Liver (tissue), 9 donors: ENCODE data around the gene HRH2. TPM values are rescaled to one million over a fixed set of nuclear protein-coding genes. Genes with fewer than 3 reads are reported as not detected.

Experiments used
- DNase-seq: peaks from one replicate; pipeline ENCODE4 v3.0.0-alpha.2; 2017; ENCODE audit warnings: low spot score
- H3K27ac ChIP-seq, 2 donors: one replicate each; pipeline ENCODE4 v1.7.0; 2013; ENCODE audit warnings: inconsistent platforms in 2 of 2, low read length in 2 of 2, control low read depth in 1 of 2, low read depth in 1 of 2, mild to moderate bottlenecking in 1 of 2
- H3K27me3 ChIP-seq, 4 donors: one replicate each; pipeline versions ENCODE4 v1.6.1 to v1.7.0; 2013; ENCODE audit warnings: low read length in 3 of 4, inconsistent platforms in 1 of 4, mild to moderate bottlenecking in 1 of 4, moderate library complexity in 1 of 4; ENCODE audit not compliant: control insufficient read depth in 4 of 4, insufficient read depth in 4 of 4
- H3K36me3 ChIP-seq, 4 donors: one replicate each; pipeline versions ENCODE4 v1.6.1 to v1.7.0; 2013; ENCODE audit warnings: low read length in 3 of 4, mild to moderate bottlenecking in 3 of 4, low read depth in 1 of 4, moderate library complexity in 1 of 4; ENCODE audit not compliant: control insufficient read depth in 4 of 4, insufficient read depth in 3 of 4
- H3K4me1 ChIP-seq, 4 donors: one replicate each; pipeline versions ENCODE4 v1.6.1 to v1.7.0; 2013; ENCODE audit warnings: low read length in 3 of 4, mild to moderate bottlenecking in 3 of 4, moderate library complexity in 1 of 4; ENCODE audit not compliant: control insufficient read depth in 4 of 4, insufficient read depth in 4 of 4
- H3K4me3 ChIP-seq, 3 donors: one replicate each; pipeline versions ENCODE4 v1.6.1 to v1.7.0; 2013; ENCODE audit warnings: low read length in 3 of 3, control low read depth in 1 of 3, low read depth in 1 of 3, mild to moderate bottlenecking in 1 of 3
- H3K9ac ChIP-seq, 2 donors: one replicate each; pipeline ENCODE4 v1.7.0; 2013; ENCODE audit warnings: low read length in 2 of 2, mild to moderate bottlenecking in 2 of 2, moderate library complexity in 2 of 2, control low read depth in 1 of 2, low read depth in 1 of 2
- H3K9me3 ChIP-seq, 4 donors: one replicate each; pipeline versions ENCODE4 v1.6.1 to v1.7.0; 2013; ENCODE audit warnings: low read length in 3 of 4; ENCODE audit not compliant: control insufficient read depth in 4 of 4
- EGR1 ChIP-seq, 2 donors: IDR thresholded peaks; 2 replicates each; pipeline ENCODE4 v1.6.1; 2016 to 2018; ENCODE audit warnings: antibody characterized with exemption in 2 of 2, low read depth in 2 of 2
- FOXA1 ChIP-seq: IDR thresholded peaks from 2 replicates; pipeline ENCODE4 v1.6.1; 2016; ENCODE audit warnings: antibody characterized with exemption
- FOXA2 ChIP-seq: IDR thresholded peaks from 2 replicates; pipeline ENCODE4 v1.6.1; 2016; ENCODE audit warnings: antibody characterized with exemption
- GABPA ChIP-seq, 2 donors: IDR thresholded peaks in 1 of 2; conservative IDR thresholded peaks in 1 of 2; 2 replicates each; pipeline ENCODE4 v1.6.1; 2016; ENCODE audit warnings: antibody characterized with exemption in 2 of 2, mild to moderate bottlenecking in 1 of 2, moderate library complexity in 1 of 2
- HNF4A ChIP-seq, 2 donors: conservative IDR thresholded peaks; 2 replicates each; pipeline ENCODE4 v1.6.1; 2016; ENCODE audit warnings: antibody characterized with exemption in 2 of 2, mild to moderate bottlenecking in 2 of 2
- HNF4G ChIP-seq: IDR thresholded peaks from 2 replicates; pipeline ENCODE4 v1.6.1; 2016; ENCODE audit warnings: antibody characterized with exemption
- JUND ChIP-seq, 2 donors: IDR thresholded peaks; 2 replicates each; pipeline ENCODE4 v1.6.1; 2016; ENCODE audit warnings: antibody characterized with exemption in 2 of 2
- NR2F2 ChIP-seq: IDR thresholded peaks from 2 replicates; pipeline ENCODE4 v1.6.1; 2016; ENCODE audit warnings: antibody characterized with exemption
- RAD21 ChIP-seq, 2 donors: IDR thresholded peaks; 2 replicates each; pipeline ENCODE4 v1.6.1; 2016; ENCODE audit warnings: antibody characterized with exemption in 2 of 2, mild to moderate bottlenecking in 2 of 2
- REST ChIP-seq: IDR thresholded peaks from 2 replicates; pipeline ENCODE4 v1.6.1; 2016; ENCODE audit warnings: antibody characterized with exemption, mild to moderate bottlenecking
- RXRA ChIP-seq, 2 donors: IDR thresholded peaks; 2 replicates each; pipeline ENCODE4 v1.6.1; 2017 to 2018; ENCODE audit warnings: antibody characterized with exemption in 2 of 2, mild to moderate bottlenecking in 1 of 2
- SP1 ChIP-seq: IDR thresholded peaks from 2 replicates; pipeline ENCODE4 v1.6.1; 2018; ENCODE audit warnings: antibody characterized with exemption, mild to moderate bottlenecking
- TAF1 ChIP-seq: conservative IDR thresholded peaks from 2 replicates; pipeline ENCODE4 v1.6.1; 2016; ENCODE audit warnings: antibody characterized with exemption, mild to moderate bottlenecking
- YY1 ChIP-seq: IDR thresholded peaks from 2 replicates; pipeline ENCODE4 v1.6.1; 2016; ENCODE audit warnings: antibody characterized with exemption, mild to moderate bottlenecking
- ZBTB33 ChIP-seq: IDR thresholded peaks from 2 replicates; pipeline ENCODE4 v1.6.1; 2016; ENCODE audit warnings: antibody characterized with exemption
- WGBS: extraction: QIAGEN DNeasy Blood & Tissue Kit; methylation state at CpG from one replicate; pipeline ENCODE4 v1.1.7; 2013; 5-methylcytosine and 5-hydroxymethylcytosine counted together
- polyA plus RNA-seq, 2 donors: library from polyadenylated mRNA; stranded (reverse) in 1 of 2; unstranded in 1 of 2; fragments of 200-250 nt in 1 of 2; fragments of >200 nt in 1 of 2; fragmentation: Nextera tagmentation in 1 of 2; extraction: Ambion mirVana in 1 of 2; gene quantifications; one replicate each; pipeline versions ENCODE4 v1.2.1 to v1.2.3, GENCODE V29; 2013 to 2015
- total RNA-seq, 2 donors: library from RNA; depleted of rRNA; stranded (reverse); fragments of >200 nt; gene quantifications; one replicate each; pipeline ENCODE4 v1.2.3, GENCODE V29; 2014
- TF ChIP-seq, protein P1 (sequence below): fragments of 150-350 bp; IDR thresholded peaks from 2 replicates; pipeline ENCODE4 v1.5.1; 2017; ENCODE audit warnings: improper control_type of control experiment, low read depth, low read length; ENCODE audit not compliant: missing input control
- TF ChIP-seq, protein P2 (sequence below): IDR thresholded peaks from 2 replicates; pipeline ENCODE4 v1.6.1; 2016; ENCODE audit warnings: antibody characterized with exemption
- TF ChIP-seq, protein P3 (sequence below): IDR thresholded peaks from 2 replicates; pipeline ENCODE4 v1.6.1; 2016; ENCODE audit warnings: antibody characterized with exemption
- donor health status: healthy.
- donor health status: healthy.
- donor health status: healthy.
- donor health status: healthy.
- donor health status: healthy.

Gene HRH2
- total and polyA plus RNA-seq, 4 donors: 0.44 to 2.6 (median 1.3) TPM

- TF ChIP-seq FOXA2 (no peak), ZBTB33 (no peak), RAD21 (IDR thresholded peaks at IDR 0.05) (no peak), RXRA (IDR thresholded peaks at IDR 0.05) (no peak), SP1 (no peak), EGR1 (IDR thresholded peaks at IDR 0.05; ENCODE audit: low read depth in 2 of 2) (no peak), JUND (IDR thresholded peaks at IDR 0.05) (no peak), YY1 (no peak)
- TF ChIP-seq, protein P1, sequence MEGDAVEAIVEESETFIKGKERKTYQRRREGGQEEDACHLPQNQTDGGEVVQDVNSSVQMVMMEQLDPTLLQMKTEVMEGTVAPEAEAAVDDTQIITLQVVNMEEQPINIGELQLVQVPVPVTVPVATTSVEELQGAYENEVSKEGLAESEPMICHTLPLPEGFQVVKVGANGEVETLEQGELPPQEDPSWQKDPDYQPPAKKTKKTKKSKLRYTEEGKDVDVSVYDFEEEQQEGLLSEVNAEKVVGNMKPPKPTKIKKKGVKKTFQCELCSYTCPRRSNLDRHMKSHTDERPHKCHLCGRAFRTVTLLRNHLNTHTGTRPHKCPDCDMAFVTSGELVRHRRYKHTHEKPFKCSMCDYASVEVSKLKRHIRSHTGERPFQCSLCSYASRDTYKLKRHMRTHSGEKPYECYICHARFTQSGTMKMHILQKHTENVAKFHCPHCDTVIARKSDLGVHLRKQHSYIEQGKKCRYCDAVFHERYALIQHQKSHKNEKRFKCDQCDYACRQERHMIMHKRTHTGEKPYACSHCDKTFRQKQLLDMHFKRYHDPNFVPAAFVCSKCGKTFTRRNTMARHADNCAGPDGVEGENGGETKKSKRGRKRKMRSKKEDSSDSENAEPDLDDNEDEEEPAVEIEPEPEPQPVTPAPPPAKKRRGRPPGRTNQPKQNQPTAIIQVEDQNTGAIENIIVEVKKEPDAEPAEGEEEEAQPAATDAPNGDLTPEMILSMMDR: no peak
- TF ChIP-seq, protein P2, sequence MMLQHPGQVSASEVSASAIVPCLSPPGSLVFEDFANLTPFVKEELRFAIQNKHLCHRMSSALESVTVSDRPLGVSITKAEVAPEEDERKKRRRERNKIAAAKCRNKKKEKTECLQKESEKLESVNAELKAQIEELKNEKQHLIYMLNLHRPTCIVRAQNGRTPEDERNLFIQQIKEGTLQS: no peak
- TF ChIP-seq, protein P3, sequence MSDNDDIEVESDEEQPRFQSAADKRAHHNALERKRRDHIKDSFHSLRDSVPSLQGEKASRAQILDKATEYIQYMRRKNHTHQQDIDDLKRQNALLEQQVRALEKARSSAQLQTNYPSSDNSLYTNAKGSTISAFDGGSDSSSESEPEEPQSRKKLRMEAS: no peak
- no peak overlapping the region for H3K4me3 ChIP-seq
- H3K36me3 ChIP-seq: no peaks in the 10 kb centered on the region
- no peak overlapping the region for H3K9ac ChIP-seq
- H3K9me3 ChIP-seq: no peaks in the 10 kb centered on the region
- H3K27me3 ChIP-seq: peaks cover 0 to 4% (median 0%) of the 10 kb centered on the region in 4 donors
- no peak overlapping the region for H3K27ac ChIP-seq
- WGBS: 75% methylated on average over 11 of the region's 11 CpGs
- H3K4me1 ChIP-seq: no peaks in the 10 kb centered on the region
- no peak for DNase-seq
These were observed 48.3 kb upstream of the HRH2 start for GRCh38 chr5:175609526-175609925.

GRCh38 chr5:175610381-175610780, 47.5 kb upstream of the HRH2 start:
- no peak overlapping the region for H3K4me3 ChIP-seq
- no peak for DNase-seq
- peaks cover 0 to 4% (median 0%) of the 10 kb centered on the region in 4 donors for H3K27me3 ChIP-seq
- no peaks in the 10 kb centered on the region for H3K9me3 ChIP-seq
- no peaks in the 10 kb centered on the region for H3K4me1 ChIP-seq
- WGBS: 89% methylated on average over 5 of the region's 5 CpGs
- no peak overlapping the region for H3K9ac ChIP-seq
- no peaks in the 10 kb centered on the region for H3K36me3 ChIP-seq
- TF ChIP-seq EGR1 (IDR thresholded peaks at IDR 0.05; ENCODE audit: low read depth in 2 of 2): no peak
- TF ChIP-seq SP1: no peak
- no peak for TF ChIP-seq HNF4A (conservative IDR thresholded peaks at IDR 0.05)
- no peak for TF ChIP-seq RAD21 (IDR thresholded peaks at IDR 0.05)
- no peak for TF ChIP-seq RXRA (IDR thresholded peaks at IDR 0.05)
- no peak for TF ChIP-seq FOXA2
- no peak for TF ChIP-seq HNF4G
- no peak for TF ChIP-seq TAF1
- no peak for TF ChIP-seq FOXA1
- TF ChIP-seq, protein P2: no peak
- TF ChIP-seq, protein P3: no peak
- TF ChIP-seq GABPA (IDR thresholded peaks at IDR 0.05 in 1 of 2, conservative IDR thresholded peaks at IDR 0.05 in 1 of 2): no peak
- no peak for TF ChIP-seq NR2F2
- TF ChIP-seq REST: no peak
- TF ChIP-seq, protein P1: no peak
- TF ChIP-seq YY1: no peak
- TF ChIP-seq JUND (IDR thresholded peaks at IDR 0.05): no peak
- TF ChIP-seq ZBTB33: no peak
- no peak overlapping the region for H3K27ac ChIP-seq
